Mammary epithelial cell (primary cell): ENCODE measurements around the gene PADI3.

ENCODE experiments used
- CTCF ChIP-seq, 2 donors: IDR thresholded peaks in 1 of 2; conservative IDR thresholded peaks in 1 of 2; 2 replicates each; pipeline ENCODE4 v1.5.1; 2011 to 2012; ENCODE audit warnings: inconsistent platforms in 2 of 2, low read length in 2 of 2, mild to moderate bottlenecking in 2 of 2, control low read depth in 1 of 2, low read depth in 1 of 2; ENCODE audit not compliant: insufficient read depth in 1 of 2; ENCODE audit errors: extremely low read depth in 1 of 2
- EZH2 ChIP-seq: IDR thresholded peaks from 2 replicates; pipeline ENCODE4 v1.6.1; 2012; ENCODE audit warnings: low read length, inconsistent platforms, borderline replicate concordance

GRCh38 chr1:17234405-17234804 lies 14.5 kb upstream of the PADI3 start:
- TF ChIP-seq CTCF (conservative IDR thresholded peaks at IDR 0.05 in 1 of 2, IDR thresholded peaks at IDR 0.05 in 1 of 2; ENCODE audit: extremely low read depth in 1 of 2, insufficient read depth in 1 of 2, low read depth in 1 of 2, low read length in 2 of 2) (no peak), EZH2 (no peak)
